IMR-90 (cell line): ENCODE measurements around the gene CD244. TPM values are rescaled to one million over a fixed set of nuclear protein-coding genes. Genes with fewer than 3 reads are reported as not detected.
"Not testable (repeated sequence)": the region's sequence is repeated elsewhere in the genome, so short reads cannot be mapped to it uniquely, and the experiment has no call there.

ENCODE experiments used
- ATAC-seq: fragments of 200-7000 bp; cut with Tn5 transposase; 2 replicates; pipeline ENCODE4 v1.9.1; 2020; ENCODE audit warnings: low read depth, mild to moderate bottlenecking, moderate library complexity
- BruUV-seq: library from RNA; stranded (reverse); fragments of 400-500 nt; replicated peaks from 2 replicates; lab custom pipeline; 2021; lab: Mats Ljungman, UMichigan
- CTCF ChIA-PET: fragments of 300-600 bp; formaldehyde crosslinking; extraction: SDS; loops from one replicate; lab custom pipeline; 2021; ENCODE audit warnings: antibody characterized with exemption; lab: Yijun Ruan, JAX
- POLR2A ChIA-PET: fragments of 300-600 bp; sonication (Branson Sonifier 250); formaldehyde crosslinking; loops from one replicate; lab custom pipeline; 2022; ENCODE audit warnings: antibody characterized with exemption; ENCODE audit not compliant: unreplicated experiment; lab: Charles Lee
- DNase-seq: peaks from one replicate; pipeline ENCODE4 v3.0.0; 2013
- H2AFZ ChIP-seq: replicated peaks from 2 replicates; pipeline ENCODE3; 2013; ENCODE audit warnings: low read length, mild to moderate bottlenecking; ENCODE audit not compliant: poor library complexity
- H2AK5ac ChIP-seq: 2 replicates; pipeline ENCODE4 v1.6.1; 2013; ENCODE audit warnings: low read depth, low read length, inconsistent platforms
- H2AK9ac ChIP-seq: replicated peaks from 2 replicates; pipeline ENCODE3; 2013; ENCODE audit warnings: mild to moderate bottlenecking, low read depth, low read length, moderate library complexity; ENCODE audit not compliant: poor library complexity
- H2BK120ac ChIP-seq: 2 replicates; pipeline ENCODE4 v1.6.1; 2013; ENCODE audit warnings: low read depth, low read length, inconsistent platforms
- H2BK15ac ChIP-seq: 3 replicates; pipeline ENCODE4 v1.6.1; 2013; ENCODE audit warnings: low read depth, low read length, inconsistent platforms
- H2BK20ac ChIP-seq: 2 replicates; pipeline ENCODE4 v1.6.1; 2013; ENCODE audit warnings: low read depth, mild to moderate bottlenecking, inconsistent platforms, low read length, moderate library complexity
- H2BK5ac ChIP-seq: 2 replicates; pipeline ENCODE4 v1.6.1; 2013; ENCODE audit warnings: mild to moderate bottlenecking, low read depth, low read length, inconsistent platforms; ENCODE audit not compliant: poor library complexity, severe bottlenecking
- H3K14ac ChIP-seq: replicated peaks from 2 replicates; pipeline ENCODE4 v1.6.1; 2013; ENCODE audit warnings: low read depth, low read length, inconsistent platforms
- H3K18ac ChIP-seq: 2 replicates; pipeline ENCODE4 v1.6.1; 2013; ENCODE audit warnings: low read depth, low read length, control low read depth
- H3K23ac ChIP-seq: 2 replicates; pipeline ENCODE4 v1.6.1; 2013; ENCODE audit warnings: low read depth, low read length, inconsistent platforms
- H3K27ac ChIP-seq: 2 replicates; pipeline ENCODE4 v1.5.1; 2013; ENCODE audit warnings: mild to moderate bottlenecking, control low read depth, low read length; ENCODE audit not compliant: insufficient read depth
- H3K27me3 ChIP-seq: 2 replicates; pipeline ENCODE4 v1.6.1; 2013; ENCODE audit warnings: low read length; ENCODE audit not compliant: control insufficient read depth, insufficient read depth
- H3K36me3 ChIP-seq: 2 replicates; pipeline ENCODE4 v1.6.1; 2013; ENCODE audit warnings: low read length, mixed read lengths; ENCODE audit not compliant: control insufficient read depth, insufficient read depth
- H3K4ac ChIP-seq: 2 replicates; pipeline ENCODE4 v1.6.1; 2013; ENCODE audit warnings: low read depth, low read length, inconsistent platforms
- H3K4me1 ChIP-seq: 2 replicates; pipeline ENCODE4 v1.6.1; 2013; ENCODE audit warnings: low read length, mixed read lengths; ENCODE audit not compliant: control insufficient read depth, insufficient read depth
- H3K4me2 ChIP-seq: 2 replicates; pipeline ENCODE4 v1.6.1; 2013; ENCODE audit warnings: low read depth, mild to moderate bottlenecking, control low read depth, low read length, moderate library complexity
- H3K4me3 ChIP-seq: 2 replicates; pipeline ENCODE4 v1.5.1; 2013; ENCODE audit warnings: low read depth, mild to moderate bottlenecking, control low read depth, low read length, moderate library complexity; ENCODE audit not compliant: insufficient read depth
- H3K56ac ChIP-seq: 2 replicates; pipeline ENCODE4 v1.6.1; 2013; ENCODE audit warnings: low read length, inconsistent platforms; ENCODE audit not compliant: insufficient read depth; ENCODE audit errors: extremely low read depth
- H3K79me1 ChIP-seq, 2 experiments: 2 replicates each; pipeline ENCODE4 v1.6.1; 2013; ENCODE audit warnings: low read length in 2 of 2, inconsistent platforms in 1 of 2, low read depth in 1 of 2
- H3K9ac ChIP-seq: 2 replicates; pipeline ENCODE4 v1.6.1; 2013; ENCODE audit warnings: low read depth, low read length, control low read depth
- H3K9me1 ChIP-seq: 2 replicates; pipeline ENCODE4 v1.6.1; 2013; ENCODE audit warnings: low read length, inconsistent platforms; ENCODE audit not compliant: insufficient read depth
- H3K9me3 ChIP-seq: 2 replicates; pipeline ENCODE4 v1.6.1; 2013; ENCODE audit warnings: low read length; ENCODE audit not compliant: control insufficient read depth, insufficient read depth
- H4K20me1 ChIP-seq: 2 replicates; pipeline ENCODE4 v1.6.1; 2013; ENCODE audit warnings: low read length, inconsistent platforms; ENCODE audit not compliant: insufficient read depth
- H4K5ac ChIP-seq: 2 replicates; pipeline ENCODE4 v1.6.1; 2013; ENCODE audit warnings: mild to moderate bottlenecking, low read depth, low read length, control low read depth
- H4K8ac ChIP-seq, 2 experiments: 2 replicates each; pipeline ENCODE4 v1.6.1; 2013; ENCODE audit warnings: low read depth in 2 of 2, low read length in 2 of 2, control low read depth in 1 of 2, inconsistent platforms in 1 of 2
- H4K91ac ChIP-seq: 2 replicates; pipeline ENCODE4 v1.6.1; 2013; ENCODE audit warnings: low read depth, low read length, inconsistent platforms; ENCODE audit not compliant: insufficient read depth
- WGBS, 2 experiments: methylation state at CpG; one replicate each; pipeline versions ENCODE4 v1.1.5 to v1.1.7; 2013; ENCODE audit warnings: missing lambda C conversion rate in 2 of 2; ENCODE audit not compliant: insufficient read length in 1 of 2; ENCODE audit errors: extremely low coverage in 2 of 2; 5-methylcytosine and 5-hydroxymethylcytosine counted together
- dilution Hi-C: fragments of 300-500 bp; cut with HindIII; formaldehyde crosslinking; loops from one replicate; pipeline ENCODE4 v1.14.3; 2018; ENCODE audit warnings: low sequenced_read_pairs; ENCODE audit not compliant: unreplicated experiment
- in situ Hi-C: fragments of 300-500 bp; cut with MboI; formaldehyde crosslinking; loops from 3 replicates; pipeline ENCODE4 v1.14.3; 2019; ENCODE audit warnings: low sequenced_read_pairs, inconsistent platforms, mixed read lengths
- intact Hi-C: fragments of 100-400 bp; cut with micrococcal nuclease; formaldehyde crosslinking; loops from 2 replicates; pipeline ENCODE4 v1.10.0; 2022
- polyA plus RNA-seq, 3 experiments: library from polyadenylated mRNA; depleted of rRNA; stranded (reverse); fragments of >200 nt; gene quantifications; 2 replicates each; pipeline ENCODE4 v1.2.3, GENCODE V29; 2012; ENCODE audit warnings: low replicate concordance in 1 of 3
- total RNA-seq: library from RNA; depleted of rRNA; stranded (reverse); fragments of >200 nt; gene quantifications from 2 replicates; pipeline ENCODE4 v1.2.3, GENCODE V29; 2012

Gene CD244
- total and polyA plus RNA-seq, 2 of the 4 experiments (the other 2 are of a cell fraction) = not detected

- POLR2A ChIA-PET, H2BK120ac ChIP-seq, H3K9me3 ChIP-seq, H3K4ac ChIP-seq, H3K18ac ChIP-seq, H2BK15ac ChIP-seq, intact Hi-C loops, CTCF ChIA-PET, ATAC-seq, H3K27ac ChIP-seq, H4K8ac ChIP-seq, H3K4me3 ChIP-seq, H3K14ac ChIP-seq, dilution Hi-C loops, H4K20me1 ChIP-seq, BruUV-seq, H3K36me3 ChIP-seq, H3K9ac ChIP-seq, in situ Hi-C loops, H3K27me3 ChIP-seq, H3K79me1 ChIP-seq, H3K4me1 ChIP-seq, H3K9me1 ChIP-seq, H2AK9ac ChIP-seq, H3K4me2 ChIP-seq, H2BK5ac ChIP-seq, H4K5ac ChIP-seq, H2AK5ac ChIP-seq, H3K56ac ChIP-seq, H2AFZ ChIP-seq, H3K23ac ChIP-seq, H2BK20ac ChIP-seq, DNase-seq, H4K91ac ChIP-seq: not testable (repeated sequence)
- no CpG with 5 or more reads among the region's 4 CpGs for WGBS, 2 experiments
Observed at GRCh38 chr1:160875591-160875990, 12.9 kb upstream of the CD244 start.
